ENCODE data around the gene APBB1IP. TPM values are rescaled to one million over a fixed set of nuclear protein-coding genes. Genes with fewer than 3 reads are reported as not detected.
"Not testable (repeated sequence)": the region's sequence is repeated elsewhere in the genome, so short reads cannot be mapped to it uniquely, and the experiment has no call there.

The APBB1IP gene
- total and polyA plus RNA-seq, 8 donors = 1.8 to 50.0 (median 2.4) TPM

DNA sequence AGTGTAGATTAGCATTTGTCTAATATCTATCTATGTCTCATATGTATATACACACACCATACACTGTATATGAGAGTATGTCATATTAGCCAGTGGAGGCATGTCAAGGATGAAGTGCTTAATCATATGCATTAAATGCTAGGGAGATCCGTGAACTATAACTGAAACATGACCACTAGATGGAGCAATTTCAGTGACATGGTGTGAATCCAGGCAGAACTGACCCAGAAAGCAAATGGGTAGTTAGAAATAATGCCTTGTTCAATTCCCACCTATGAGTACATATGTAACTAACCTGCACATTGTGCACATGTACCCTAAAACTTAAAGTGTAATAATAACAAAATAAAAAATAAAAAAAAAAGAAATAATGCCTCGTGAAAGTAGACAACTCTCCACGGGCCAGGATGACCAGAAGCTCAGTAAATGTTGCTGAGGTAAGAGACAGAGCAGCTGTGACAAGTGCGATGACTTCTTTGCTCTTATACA is 168.3 kb downstream of the APBB1IP start:
- H3K27ac ChIP-seq; H3K36me3 ChIP-seq; H3K4me3 ChIP-seq; H3K9me3 ChIP-seq; intact Hi-C loops (cut with DNase I); H3K4me1 ChIP-seq; H3K27me3 ChIP-seq; DNase-seq: not testable (repeated sequence)
- ATAC-seq = peak; percentile 79
- TF ChIP-seq, protein P1, sequence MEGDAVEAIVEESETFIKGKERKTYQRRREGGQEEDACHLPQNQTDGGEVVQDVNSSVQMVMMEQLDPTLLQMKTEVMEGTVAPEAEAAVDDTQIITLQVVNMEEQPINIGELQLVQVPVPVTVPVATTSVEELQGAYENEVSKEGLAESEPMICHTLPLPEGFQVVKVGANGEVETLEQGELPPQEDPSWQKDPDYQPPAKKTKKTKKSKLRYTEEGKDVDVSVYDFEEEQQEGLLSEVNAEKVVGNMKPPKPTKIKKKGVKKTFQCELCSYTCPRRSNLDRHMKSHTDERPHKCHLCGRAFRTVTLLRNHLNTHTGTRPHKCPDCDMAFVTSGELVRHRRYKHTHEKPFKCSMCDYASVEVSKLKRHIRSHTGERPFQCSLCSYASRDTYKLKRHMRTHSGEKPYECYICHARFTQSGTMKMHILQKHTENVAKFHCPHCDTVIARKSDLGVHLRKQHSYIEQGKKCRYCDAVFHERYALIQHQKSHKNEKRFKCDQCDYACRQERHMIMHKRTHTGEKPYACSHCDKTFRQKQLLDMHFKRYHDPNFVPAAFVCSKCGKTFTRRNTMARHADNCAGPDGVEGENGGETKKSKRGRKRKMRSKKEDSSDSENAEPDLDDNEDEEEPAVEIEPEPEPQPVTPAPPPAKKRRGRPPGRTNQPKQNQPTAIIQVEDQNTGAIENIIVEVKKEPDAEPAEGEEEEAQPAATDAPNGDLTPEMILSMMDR (IDR thresholded peaks at IDR 0.05) = peak; percentile 27 to 56

DNA sequence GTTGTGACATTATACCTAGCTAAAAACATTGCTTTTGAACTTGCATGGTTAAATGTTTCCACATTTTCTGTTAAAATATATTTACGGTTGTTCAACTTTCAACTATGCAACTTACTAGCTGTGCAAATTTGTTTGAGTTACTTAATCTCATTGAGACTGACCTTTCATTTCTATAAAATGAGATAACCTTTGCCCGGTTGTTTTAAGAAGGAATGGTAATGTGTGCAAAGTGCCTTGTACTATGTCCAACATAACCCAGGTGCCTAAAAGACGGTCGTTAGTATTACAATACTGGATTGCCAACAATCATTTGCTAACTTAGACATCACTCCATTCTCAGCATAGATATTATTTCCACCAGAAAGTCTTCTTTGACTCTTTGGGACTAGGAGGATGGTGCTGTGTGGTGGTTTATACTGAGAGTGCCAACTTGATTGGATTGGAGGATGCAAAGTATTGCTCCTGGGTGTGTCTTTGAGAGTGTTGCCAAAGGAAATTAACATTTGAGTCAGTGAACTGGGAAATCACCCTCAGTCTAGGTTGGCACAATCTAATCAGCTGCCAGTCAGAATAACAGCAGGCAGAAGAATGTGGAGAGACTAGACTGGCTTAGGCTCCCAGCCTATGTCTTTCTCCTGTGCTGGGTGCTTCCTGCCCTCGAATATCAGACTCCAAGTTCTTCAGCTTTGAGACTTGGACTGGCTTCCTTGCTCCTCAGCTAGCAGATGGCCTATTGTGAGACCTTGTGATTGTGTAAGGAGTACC is 174.2 kb downstream of the APBB1IP start:
- Histone ChIP-seq H3K4me3 (no peak overlapping the region), H3K9me3 (no peaks in the 10 kb centered on the region), H3K27me3 (no peaks in the 10 kb centered on the region), H3K36me3 (no peaks in the 10 kb centered on the region), H3K4me1 (no peaks in the 10 kb centered on the region), H3K27ac (no peak overlapping the region)
- intact Hi-C loops (cut with DNase I) = no loop called here
- DNase-seq (no peak), ATAC-seq (peak; percentile 41)
- TF ChIP-seq, protein P1 (IDR thresholded peaks at IDR 0.05) = no peak

Other genes with a start within 250 kb of the APBB1IP start
- not detected for gene GAD2, start 221.6 kb upstream of the APBB1IP start, total RNA-seq
- gene GAD2, start 221.6 kb upstream of the APBB1IP start, polyA plus RNA-seq (ENCODE audit: insufficient read length in 6 of 6) = under 1 TPM in 2 of 6 donors, not detected in 4; 0.03 to 0.06 TPM

Data from left lung (tissue), 10 donors.